SU-DHL-6 (cell line): ENCODE data around the gene SPSB1.

Source experiments
- H2AFZ ChIP-seq: fragments of 200-600 bp; sonication (generic); 2 replicates; pipeline ENCODE4 v1.6.1; 2014; ENCODE audit warnings: low read depth, mild to moderate bottlenecking, moderate library complexity, mixed read lengths, antibody characterized with exemption, low read length; ENCODE audit not compliant: severe bottlenecking
- H3F3A ChIP-seq: fragments of 200-600 bp; shearing (Covaris generic); 2 replicates; pipeline ENCODE4 v1.6.0; 2016; ENCODE audit warnings: antibody characterized with exemption, mild to moderate bottlenecking; ENCODE audit not compliant: insufficient read depth
- H3K27ac ChIP-seq: fragments of 200-600 bp; sonication (generic); 2 replicates; pipeline ENCODE4 v1.5.1; 2016; ENCODE audit warnings: low read depth, mild to moderate bottlenecking, low read length, moderate library complexity, mixed read lengths
- H3K27me3 ChIP-seq: fragments of 200-600 bp; sonication (generic), shearing (Covaris generic); 2 replicates; pipeline ENCODE4 v1.6.0; 2014; ENCODE audit warnings: mild to moderate bottlenecking, low read length
- H3K36me3 ChIP-seq: fragments of 200-600 bp; sonication (generic); 2 replicates; pipeline ENCODE4 v1.6.1; 2014; ENCODE audit warnings: mild to moderate bottlenecking, low read length, mixed read lengths
- H3K4me2 ChIP-seq: fragments of 300-600, 200-600 bp; shearing (Covaris generic), sonication (generic); 2 replicates; pipeline ENCODE4 v1.6.0; 2014; ENCODE audit warnings: low read length, low read depth, mild to moderate bottlenecking; ENCODE audit not compliant: poor library complexity, severe bottlenecking
- H3K4me3 ChIP-seq: fragments of 200-600 bp; sonication (generic); 2 replicates; pipeline ENCODE4 v1.5.1; 2014; ENCODE audit warnings: antibody characterized with exemption, low read length, mild to moderate bottlenecking, mixed read lengths; ENCODE audit not compliant: insufficient read depth, poor library complexity, severe bottlenecking
- H3K79me2 ChIP-seq: fragments of 200-600 bp; sonication (generic); 2 replicates; pipeline ENCODE4 v1.6.1; 2014; ENCODE audit warnings: mild to moderate bottlenecking, low read length, moderate library complexity; ENCODE audit not compliant: insufficient read depth
- H3K9ac ChIP-seq: fragments of 200-600 bp; sonication (generic); 2 replicates; pipeline ENCODE4 v1.7.0; 2014; ENCODE audit warnings: mild to moderate bottlenecking, low read length
- H3K9me2 ChIP-seq: fragments of 200-600 bp; sonication (generic); replicated peaks from 2 replicates; pipeline ENCODE4 v1.6.1; 2014; ENCODE audit warnings: low read length; ENCODE audit not compliant: insufficient read depth
- H3K9me3 ChIP-seq: fragments of 200-600 bp; sonication (generic); 2 replicates; pipeline ENCODE4 v1.6.1; 2014; ENCODE audit warnings: low read length, mixed read lengths; ENCODE audit not compliant: insufficient read depth
- H4K20me1 ChIP-seq: fragments of 200-600 bp; sonication (generic); 2 replicates; pipeline ENCODE4 v1.6.1; 2014; ENCODE audit warnings: low read depth, mild to moderate bottlenecking, antibody characterized with exemption, low read length, moderate library complexity, mixed read lengths
- CTCF ChIP-seq: fragments of 200-600 bp; sonication (generic); IDR thresholded peaks from one replicate; pipeline ENCODE4 v1.5.1; 2017; ENCODE audit warnings: antibody characterized with exemption, mild to moderate bottlenecking, low read length, moderate library complexity; ENCODE audit not compliant: insufficient read depth, poor library complexity, severe bottlenecking
- EZH2phosphoT487 ChIP-seq: fragments of 200-600 bp; sonication (generic), shearing (Covaris generic); conservative IDR thresholded peaks from 2 replicates; pipeline ENCODE4 v1.6.1; 2018; ENCODE audit warnings: mild to moderate bottlenecking, antibody characterized with exemption, low read length, moderate library complexity, mixed read lengths

SPSB1 gene

GRCh38 chr1:9260059-9260766 is 32.5 kb upstream of the SPSB1 start:
- Histone ChIP-seq H3K27ac (no peak overlapping the region), H3K36me3 (no peaks in the 10 kb centered on the region), H3K4me2 (no peak overlapping the region), H3K4me3 (no peak overlapping the region), H3K9me2 (no peaks in the 10 kb centered on the region), H3K9ac (no peak overlapping the region), H3F3A (0 out of 2 replicates have a peak, but pooled peaks cover 6% of the 10 kb centered on the region), H3K27me3 (no peaks in the 10 kb centered on the region), H3K9me3 (peaks cover 21% of the 10 kb centered on the region), H2AFZ (no peak overlapping the region), H4K20me1 (no peaks in the 10 kb centered on the region), H3K79me2 (no peaks in the 10 kb centered on the region)
- no peak for TF ChIP-seq EZH2phosphoT487
- no peak for TF ChIP-seq CTCF

DNA sequence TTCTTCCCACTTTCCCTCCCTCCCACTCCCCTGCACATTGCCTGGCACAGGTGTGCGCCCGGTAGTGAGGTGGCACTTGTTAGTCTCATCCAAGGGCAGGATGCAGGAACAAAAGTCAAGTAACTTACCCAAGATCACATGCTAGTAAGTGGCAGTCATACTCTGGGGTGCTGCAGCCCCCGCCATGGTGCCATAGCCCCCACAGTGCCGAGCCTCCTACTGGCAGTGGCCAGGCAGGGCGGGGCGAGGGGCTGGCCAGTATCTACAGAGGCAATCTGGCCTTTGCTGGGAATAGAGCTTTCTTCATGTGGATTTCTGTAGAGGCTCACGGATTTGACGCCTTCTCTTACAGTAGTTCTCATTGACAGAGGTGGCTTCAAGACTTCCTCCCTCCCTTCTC is 31.2 kb upstream of the SPSB1 start:
- no peaks in the 10 kb centered on the region for H3K27me3 ChIP-seq
- TF ChIP-seq CTCF = no peak
- TF ChIP-seq EZH2phosphoT487 = no peak

DNA sequence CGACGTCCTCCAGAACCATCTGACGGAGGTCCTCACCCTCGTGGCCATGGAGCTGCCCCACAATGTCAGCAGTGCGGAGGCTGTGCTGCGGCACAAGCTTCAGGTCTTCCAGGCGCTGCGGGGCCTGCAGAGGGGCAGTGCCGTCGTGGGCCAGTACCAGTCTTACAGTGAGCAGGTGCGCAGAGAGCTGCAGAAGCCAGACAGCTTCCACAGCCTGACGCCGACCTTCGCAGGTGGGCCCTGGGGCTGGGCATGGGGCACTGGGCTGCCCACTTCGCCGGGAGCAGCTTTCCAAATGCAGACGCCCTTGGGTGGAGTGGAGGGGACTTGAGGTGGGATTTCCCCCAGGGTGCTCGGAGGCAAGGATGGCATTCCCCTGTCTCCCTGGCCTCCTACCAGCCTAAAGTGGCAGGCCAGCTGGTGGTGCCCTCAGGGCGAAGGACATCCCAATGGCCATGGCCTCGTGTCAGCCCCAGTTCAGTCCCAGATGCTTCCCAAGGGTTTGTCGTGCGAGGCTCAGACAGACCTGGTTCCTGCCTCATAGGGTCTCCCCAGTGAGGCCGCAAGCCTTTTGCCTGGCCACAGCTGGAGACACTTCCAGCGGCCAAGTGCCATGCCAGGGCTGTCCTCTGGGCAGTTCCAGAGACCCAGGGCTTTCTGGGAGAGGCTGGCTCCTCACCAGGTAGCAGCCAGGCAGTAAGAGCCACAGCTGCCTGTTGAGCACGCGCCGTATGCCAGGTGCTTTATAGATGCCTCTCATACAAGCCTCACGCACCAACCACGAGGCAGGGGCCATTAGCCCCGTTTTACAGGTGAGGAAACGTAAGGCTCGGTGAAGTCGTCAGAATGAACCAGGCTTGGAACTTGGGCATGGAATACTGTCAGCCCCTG is 30.4 kb upstream of the SPSB1 start:
- H3K27me3 ChIP-seq = no peaks in the 10 kb centered on the region
- no peaks in the 10 kb centered on the region for H4K20me1 ChIP-seq
- no peak overlapping the region for H3K4me3 ChIP-seq
- H2AFZ ChIP-seq = no peak overlapping the region
- 0 out of 2 replicates have a peak, but pooled peaks cover 6% of the 10 kb centered on the region for H3F3A ChIP-seq
- H3K79me2 ChIP-seq = no peaks in the 10 kb centered on the region
- no peaks in the 10 kb centered on the region for H3K36me3 ChIP-seq
- TF ChIP-seq CTCF (no peak), EZH2phosphoT487 (no peak)
- no peak overlapping the region for H3K4me2 ChIP-seq
- no peak overlapping the region for H3K9ac ChIP-seq
- H3K9me2 ChIP-seq = no peaks in the 10 kb centered on the region
- peaks cover 21% of the 10 kb centered on the region for H3K9me3 ChIP-seq
- H3K27ac ChIP-seq = no peak overlapping the region

More for the DNA sequence above, 31.2 kb upstream of the SPSB1 start:
- H2AFZ ChIP-seq = no peak overlapping the region
- no peak overlapping the region for H3K4me3 ChIP-seq
- H3K4me2 ChIP-seq = no peak overlapping the region
- no peak overlapping the region for H3K9ac ChIP-seq
- H3K79me2 ChIP-seq = no peaks in the 10 kb centered on the region
- H3K9me3 ChIP-seq = peaks cover 21% of the 10 kb centered on the region
- H3K9me2 ChIP-seq = no peaks in the 10 kb centered on the region
- H4K20me1 ChIP-seq = no peaks in the 10 kb centered on the region
- H3K36me3 ChIP-seq = no peaks in the 10 kb centered on the region
- H3K27ac ChIP-seq = no peak overlapping the region
- 0 out of 2 replicates have a peak, but pooled peaks cover 6% of the 10 kb centered on the region for H3F3A ChIP-seq
